NCI-H2107 treated with DMSO at 0.1 percent for 48 hours (cell line): ENCODE data around the gene PLEKHA4.
"Not testable (repeated sequence)": the region's sequence is repeated elsewhere in the genome, so short reads cannot be mapped to it uniquely, and the experiment has no call there.

Experiments
- DNase-seq: peaks from one replicate; lab custom pipeline; 2025; ENCODE audit not compliant: unreplicated experiment; lab: John Stamatoyannopoulos, UW

The PLEKHA4 gene

GRCh38 chr19:48887861-48888612 lies 19.6 kb upstream of the PLEKHA4 start:
- DNase-seq: no peak

GRCh38 chr19:48883726-48884125 lies 15.3 kb upstream of the PLEKHA4 start:
- DNase-seq: no peak

GRCh38 chr19:48881741-48882657 lies 13.6 kb upstream of the PLEKHA4 start:
- no peak for DNase-seq

GRCh38 chr19:48879696-48880095 lies 11.3 kb upstream of the PLEKHA4 start:
- DNase-seq: not testable (repeated sequence)

DNA sequence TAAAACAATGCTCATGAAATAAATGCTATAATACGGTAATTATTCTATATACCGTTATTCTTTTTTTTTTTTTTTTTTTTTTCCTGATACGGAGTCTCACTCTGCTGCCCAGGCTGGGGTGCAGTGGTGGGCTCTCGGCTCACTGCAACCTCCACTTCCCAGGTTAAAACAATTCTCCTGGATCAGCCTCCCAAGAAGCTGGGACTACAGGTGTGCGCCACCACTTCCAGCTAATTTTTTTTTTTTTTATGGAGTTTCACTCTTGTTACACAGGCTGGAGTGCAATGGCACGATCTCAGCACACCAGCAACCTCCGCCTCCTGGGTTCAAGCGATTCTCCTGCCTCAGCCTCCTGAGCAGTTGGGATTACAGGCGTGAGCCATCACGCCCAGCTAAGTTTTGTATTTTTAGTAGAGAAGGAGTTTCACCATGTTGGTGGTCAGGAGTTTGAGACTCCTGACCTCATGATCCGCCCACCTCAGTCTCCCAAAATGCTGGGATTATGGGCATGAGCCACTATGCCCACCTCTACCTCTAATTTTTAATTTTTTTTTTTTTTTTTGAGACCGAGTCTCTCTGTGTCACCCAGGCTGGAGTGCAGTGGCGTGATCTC lies 10.7 kb upstream of the PLEKHA4 start:
- no peak for DNase-seq

GRCh38 chr19:48878196-48879024 lies 10.0 kb upstream of the PLEKHA4 start:
- no peak for DNase-seq

DNA sequence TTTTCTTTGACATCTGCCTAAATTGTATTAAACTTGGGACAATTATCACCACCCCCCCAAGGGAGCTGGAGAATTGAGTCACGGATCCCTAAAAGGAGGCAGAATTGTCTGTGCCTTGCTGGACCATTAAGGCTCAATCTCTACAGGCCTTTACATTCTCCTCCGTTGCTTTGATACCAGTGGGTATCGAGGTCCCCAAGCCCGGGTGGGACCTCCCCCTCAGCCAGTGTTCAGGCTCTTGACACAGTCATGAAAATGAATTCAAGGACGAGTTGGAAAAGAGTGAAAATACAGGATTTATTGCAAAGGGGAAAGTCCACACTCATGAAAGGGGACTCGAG lies 9.4 kb upstream of the PLEKHA4 start:
- DNase-seq: no peak

GRCh38 chr19:48876043-48876981 lies 7.9 kb upstream of the PLEKHA4 start:
- not testable (repeated sequence) for DNase-seq

DNA sequence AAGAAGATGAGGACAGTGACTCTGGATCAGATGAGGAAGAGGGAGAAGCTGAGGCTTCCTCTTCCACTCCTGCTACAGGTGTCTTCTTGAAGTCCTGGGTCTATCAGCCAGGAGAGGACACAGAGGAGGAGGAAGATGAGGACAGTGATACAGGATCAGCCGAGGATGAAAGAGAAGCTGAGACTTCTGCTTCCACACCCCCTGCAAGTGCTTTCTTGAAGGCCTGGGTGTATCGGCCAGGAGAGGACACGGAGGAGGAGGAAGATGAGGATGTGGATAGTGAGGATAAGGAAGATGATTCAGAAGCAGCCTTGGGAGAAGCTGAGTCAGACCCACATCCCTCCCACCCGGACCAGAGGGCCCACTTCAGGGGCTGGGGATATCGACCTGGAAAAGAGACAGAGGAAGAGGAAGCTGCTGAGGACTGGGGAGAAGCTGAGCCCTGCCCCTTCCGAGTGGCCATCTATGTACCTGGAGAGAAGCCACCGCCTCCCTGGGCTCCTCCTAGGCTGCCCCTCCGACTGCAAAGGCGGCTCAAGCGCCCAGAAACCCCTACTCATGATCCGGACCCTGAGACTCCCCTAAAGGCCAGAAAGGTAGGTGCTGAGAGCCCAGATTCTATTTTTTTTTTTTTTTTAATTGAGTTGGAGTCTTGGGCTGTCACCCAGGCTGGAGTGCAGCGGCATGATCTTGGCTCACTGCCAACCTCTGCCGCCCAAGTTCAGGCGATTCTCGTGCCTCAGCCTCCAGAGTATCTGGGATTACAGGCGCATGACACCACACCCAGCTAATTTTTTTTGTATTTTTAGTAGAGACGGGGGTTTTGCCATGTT lies 6.1 kb upstream of the PLEKHA4 start:
- DNase-seq: no peak

GRCh38 chr19:48873476-48874302 lies 5.3 kb upstream of the PLEKHA4 start:
- no peak for DNase-seq

GRCh38 chr19:48872884-48873475 lies 4.6 kb upstream of the PLEKHA4 start:
- DNase-seq: peak; percentile 53

DNA sequence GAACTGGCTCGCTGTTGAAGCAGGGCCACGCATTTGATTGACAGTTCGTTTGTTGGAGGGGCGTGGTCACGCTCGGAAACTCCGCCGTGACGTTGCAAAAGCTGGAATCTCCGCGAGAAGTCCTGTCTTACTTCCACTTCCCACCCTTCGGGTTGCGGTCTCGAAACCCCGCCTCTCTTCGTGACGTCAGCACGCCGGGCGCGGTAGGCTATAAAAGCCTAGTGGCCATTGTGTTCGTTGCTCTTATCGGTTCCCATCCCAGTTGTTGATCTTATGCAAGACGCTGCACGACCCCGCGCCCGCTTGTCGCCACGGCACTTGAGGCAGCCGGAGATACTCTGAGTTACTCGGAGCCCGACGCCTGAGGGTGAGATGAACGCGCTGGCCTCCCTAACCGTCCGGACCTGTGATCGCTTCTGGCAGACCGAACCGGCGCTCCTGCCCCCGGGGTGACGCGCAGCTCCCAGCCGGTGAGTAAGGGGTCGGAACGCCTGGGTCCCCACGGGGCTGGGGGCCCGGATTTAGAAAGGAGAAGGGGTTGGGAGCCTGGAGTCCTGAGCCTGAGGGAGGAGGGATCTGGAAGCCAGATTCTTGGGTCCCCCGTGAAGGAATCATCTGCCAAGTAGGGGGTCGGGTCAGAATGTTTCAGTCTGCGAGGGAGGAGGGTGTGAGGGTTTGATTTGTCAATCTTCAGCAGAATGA lies 3.9 kb upstream of the PLEKHA4 start, which contains the start of gene PPP1R15A:
TSS of gene PPP1R15A (plus strand) at position 240 of the 702 bp plus-strand sequence. CDS start 813 bp downstream, outside the sequence.
- peak; percentile 93 for DNase-seq

DNA sequence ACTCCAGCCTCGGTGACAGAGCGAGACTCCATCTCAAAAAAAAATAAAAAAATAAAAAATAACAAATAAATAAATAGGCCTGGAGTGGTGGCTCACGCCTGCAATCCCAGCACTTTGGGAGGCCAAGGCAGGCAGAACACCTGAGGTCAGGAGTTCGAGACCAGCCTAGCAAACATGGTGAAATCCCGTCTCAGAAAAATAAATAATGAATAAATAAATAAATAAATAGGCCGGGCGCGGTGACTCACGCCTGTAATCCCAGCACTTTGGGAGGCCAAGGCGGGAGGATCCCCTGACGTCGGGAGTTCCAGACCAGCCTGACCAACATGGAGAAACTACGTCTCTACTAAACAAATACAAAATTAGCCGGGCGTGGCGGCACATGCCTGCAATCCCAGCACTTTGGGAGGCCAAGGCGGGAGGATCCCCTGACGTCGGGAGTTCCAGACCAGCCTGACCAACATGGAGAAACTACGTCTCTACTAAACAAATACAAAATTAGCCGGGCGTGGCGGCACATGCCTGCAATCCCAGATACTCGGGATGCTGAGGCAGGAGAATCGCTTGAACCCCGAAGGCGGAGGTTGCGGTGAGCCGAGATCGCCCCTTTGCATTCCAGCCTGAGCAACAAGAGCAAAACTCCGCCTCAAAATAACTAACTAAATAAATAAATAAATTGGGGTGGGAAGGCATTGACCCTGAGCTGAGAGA lies 3.2 kb upstream of the PLEKHA4 start:
- not testable (repeated sequence) for DNase-seq

DNA sequence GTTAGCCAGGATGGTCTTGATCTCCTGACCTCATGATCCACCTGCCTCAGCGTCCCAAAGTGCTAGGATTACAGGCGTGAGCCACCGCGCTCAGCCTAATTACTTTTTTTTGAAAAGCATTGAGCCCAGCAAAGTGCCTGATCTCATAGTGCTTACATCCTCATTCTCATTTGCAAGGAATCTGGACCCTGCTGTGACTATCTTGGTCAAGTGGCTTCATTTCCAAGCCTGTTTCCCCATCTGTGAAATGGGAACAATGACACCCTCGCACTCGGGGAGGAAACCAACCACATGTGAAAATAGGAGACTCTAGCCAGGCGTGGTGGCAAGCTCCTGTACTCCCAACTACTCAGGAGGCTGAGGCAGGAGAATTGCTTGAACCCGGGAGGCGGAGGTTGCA lies 1.6 kb upstream of the PLEKHA4 start:
- no peak for DNase-seq

DNA sequence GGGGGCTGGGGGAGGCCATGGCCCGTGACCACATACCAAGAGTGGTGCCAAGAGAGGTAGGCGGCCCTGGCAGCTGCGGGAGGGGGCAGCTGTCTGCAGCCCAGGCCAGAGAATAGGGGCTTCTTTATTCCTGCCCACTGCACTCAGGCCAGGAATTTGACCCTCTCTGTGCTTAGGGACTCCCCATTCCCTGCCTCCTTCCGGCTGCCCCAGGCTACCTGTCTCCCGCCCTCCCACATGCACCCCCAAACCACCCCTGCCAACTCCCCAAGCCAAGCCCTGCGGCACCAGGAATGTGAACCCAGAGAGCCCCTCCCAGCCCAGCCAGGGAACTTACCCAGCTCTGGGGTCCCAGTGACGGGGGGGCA lies 687 bp downstream of the PLEKHA4 start:
- DNase-seq: no peak

GRCh38 chr19:48867123-48867745 lies 1.2 kb downstream of the PLEKHA4 start:
- DNase-seq: no peak
